Adrenal gland (tissue), 12 donors: ENCODE data around the gene CEP128. TPM values are rescaled to one million over a fixed set of nuclear protein-coding genes. Genes with fewer than 3 reads are reported as not detected.

Source experiments
- DNase-seq, 7 donors: peaks; one replicate each; pipeline ENCODE4 v3.0.0-alpha.2; 2019 to 2020
- H3K27ac ChIP-seq, 5 donors: fragments of 200-600 bp; sonication (generic) in 4 of 5; 1 replicate in 3 of 5; 2 replicates in 2 of 5; pipeline versions ENCODE4 v1.5.1 to v1.8.0; 2016 to 2020; ENCODE audit warnings: mild to moderate bottlenecking in 1 of 5
- H3K27me3 ChIP-seq: fragments of 200-600 bp; 2 replicates; pipeline ENCODE4 v1.8.0; 2021
- H3K36me3 ChIP-seq, 2 donors: fragments of 200-600 bp; replicated peaks in 1 of 2; 1 replicate in 1 of 2; 2 replicates in 1 of 2; pipeline versions ENCODE4 v1.5.1 to v1.8.0; 2018 to 2022
- H3K4me1 ChIP-seq, 2 donors: fragments of 200-600 bp; replicated peaks in 1 of 2; 1 replicate in 1 of 2; 2 replicates in 1 of 2; pipeline versions ENCODE4 v1.5.1 to v1.8.0; 2018 to 2021
- H3K4me3 ChIP-seq, 4 donors: fragments of 200-600 bp; sonication (generic) in 3 of 4; one replicate each; pipeline ENCODE4 v1.5.1; 2016 to 2018
- H3K9me3 ChIP-seq, 3 donors: fragments of 200-600 bp; sonication (generic) in 1 of 3; replicated peaks in 1 of 3; 1 replicate in 2 of 3; 2 replicates in 1 of 3; pipeline versions ENCODE4 v1.5.1 to v1.8.0; 2016 to 2021
- POLR2A ChIP-seq, 2 donors: fragments of 450-650 bp; IDR thresholded peaks; one replicate each; pipeline ENCODE4 v1.6.1; 2017; ENCODE audit warnings: antibody characterized with exemption in 2 of 2, mild to moderate bottlenecking in 2 of 2, moderate library complexity in 1 of 2
- WGBS, 4 donors: extraction: QIAGEN DNeasy Blood & Tissue Kit in 2 of 4; methylation state at CpG; one replicate each; pipeline versions ENCODE4 v1.1.5 to v1.1.7; 2013 to 2017; 5-methylcytosine and 5-hydroxymethylcytosine counted together
- intact Hi-C, 2 donors: fragments of 100-400 bp; cut with DNase I; formaldehyde crosslinking; loops; one replicate each; pipeline versions ENCODE4 v1.14.1 to v1.15.0; 2022 to 2023
- polyA plus RNA-seq, 3 donors: library from polyadenylated mRNA; stranded (reverse); fragments of 200-250 nt in 2 of 3; fragments of 350-450 nt in 1 of 3; fragmentation: Illumina TruSeq in 1 of 3; extraction: RNeasy Lipid Tissue Mini Kit (QIAGEN cat#74804) in 1 of 3; gene quantifications; one replicate each; pipeline ENCODE4 v1.2.3, GENCODE V29; 2013 to 2014
- total RNA-seq, 9 donors: library from RNA; depleted of rRNA in 4 of 9; stranded (reverse); fragments of >200 nt in 4 of 9; fragments of 120-200 nt in 1 of 9; fragmentation: NEBNext Ultra II Directional in 1 of 9; extraction: Animal tissue kit (Norgen Biotek cat#: 25700) in 1 of 9; gene quantifications; one replicate each; pipeline versions ENCODE4 v1.1.0 to v1.2.4, GENCODE V29; 2013 to 2023
- TF ChIP-seq, protein P1 (sequence below), 6 experiments: fragments of 450-650 bp in 4 of 6; fragments of 200-600 bp in 2 of 6; sonication (generic) in 1 of 6; IDR thresholded peaks; 1 replicate in 5 of 6; 2 replicates in 1 of 6; pipeline versions ENCODE4 v1.5.1 to v1.8.0; 2016 to 2021; ENCODE audit warnings: antibody characterized with exemption in 6 of 6, mild to moderate bottlenecking in 2 of 6, moderate library complexity in 1 of 6
- donor health status: healthy with polysubstance abuse.
- donor health status: Bipolar disorder and iron deficiency.
- donor health status: DM: yes; HTN: yes; CAD: no.
- donor health status: DM: no; HTN: no; CAD: no.
- donor health status: DM: no; HTN: no; CAD: no.
- donor health status: DM: yes; HTN: yes; CAD: no.

Gene CEP128
- total and polyA plus RNA-seq, 12 donors, result 1.1 to 5.2 (median 3.1) TPM

DNA sequence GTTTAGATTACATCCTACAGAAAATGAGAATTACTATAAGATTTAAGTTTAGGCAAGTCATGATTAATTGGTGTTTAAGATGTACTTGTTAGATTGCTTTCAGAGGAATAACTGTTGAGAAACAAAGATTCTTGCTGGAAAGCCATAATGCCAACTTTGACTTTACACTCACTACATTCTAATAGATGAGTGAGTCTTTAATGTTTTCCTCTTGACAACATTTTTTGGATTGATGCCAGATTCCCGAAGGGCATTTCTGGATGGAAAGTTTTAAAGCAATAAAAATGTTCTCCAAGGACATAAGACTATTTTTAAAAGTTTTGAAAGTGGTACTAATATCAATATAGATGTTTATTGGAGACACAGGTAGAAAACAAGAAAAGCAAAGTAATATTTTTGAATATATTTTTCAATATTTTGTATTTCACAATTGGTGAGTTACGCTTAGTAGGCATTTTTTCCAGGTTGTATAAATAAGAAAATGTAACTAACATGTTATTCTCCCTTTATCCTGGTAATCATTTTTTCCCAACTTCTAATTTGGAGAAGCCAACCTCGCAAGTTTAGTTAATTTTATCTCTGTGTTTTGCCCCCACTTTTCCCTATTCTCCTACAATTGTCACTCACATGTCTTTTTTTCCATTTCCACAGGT lies 307.3 kb downstream of the CEP128 start:
- H3K4me3 ChIP-seq, result no peak overlapping the region
- H3K27me3 ChIP-seq, result no peaks in the 10 kb centered on the region
- no peak overlapping the region for H3K27ac ChIP-seq
- 66 to 73% (median 70%) methylated on average over 3 of the region's 3 CpGs for WGBS, 4 donors
- H3K4me1 ChIP-seq, result no peaks in the 10 kb centered on the region
- intact Hi-C loops, result no loop called here
- no peaks in the 10 kb centered on the region for H3K9me3 ChIP-seq
- no peak for TF ChIP-seq POLR2A (IDR thresholded peaks at IDR 0.05)
- TF ChIP-seq, protein P1, sequence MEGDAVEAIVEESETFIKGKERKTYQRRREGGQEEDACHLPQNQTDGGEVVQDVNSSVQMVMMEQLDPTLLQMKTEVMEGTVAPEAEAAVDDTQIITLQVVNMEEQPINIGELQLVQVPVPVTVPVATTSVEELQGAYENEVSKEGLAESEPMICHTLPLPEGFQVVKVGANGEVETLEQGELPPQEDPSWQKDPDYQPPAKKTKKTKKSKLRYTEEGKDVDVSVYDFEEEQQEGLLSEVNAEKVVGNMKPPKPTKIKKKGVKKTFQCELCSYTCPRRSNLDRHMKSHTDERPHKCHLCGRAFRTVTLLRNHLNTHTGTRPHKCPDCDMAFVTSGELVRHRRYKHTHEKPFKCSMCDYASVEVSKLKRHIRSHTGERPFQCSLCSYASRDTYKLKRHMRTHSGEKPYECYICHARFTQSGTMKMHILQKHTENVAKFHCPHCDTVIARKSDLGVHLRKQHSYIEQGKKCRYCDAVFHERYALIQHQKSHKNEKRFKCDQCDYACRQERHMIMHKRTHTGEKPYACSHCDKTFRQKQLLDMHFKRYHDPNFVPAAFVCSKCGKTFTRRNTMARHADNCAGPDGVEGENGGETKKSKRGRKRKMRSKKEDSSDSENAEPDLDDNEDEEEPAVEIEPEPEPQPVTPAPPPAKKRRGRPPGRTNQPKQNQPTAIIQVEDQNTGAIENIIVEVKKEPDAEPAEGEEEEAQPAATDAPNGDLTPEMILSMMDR (IDR thresholded peaks at IDR 0.05), result no peak
- DNase-seq, result no peak
- H3K36me3 ChIP-seq, result no peaks in the 10 kb centered on the region

DNA sequence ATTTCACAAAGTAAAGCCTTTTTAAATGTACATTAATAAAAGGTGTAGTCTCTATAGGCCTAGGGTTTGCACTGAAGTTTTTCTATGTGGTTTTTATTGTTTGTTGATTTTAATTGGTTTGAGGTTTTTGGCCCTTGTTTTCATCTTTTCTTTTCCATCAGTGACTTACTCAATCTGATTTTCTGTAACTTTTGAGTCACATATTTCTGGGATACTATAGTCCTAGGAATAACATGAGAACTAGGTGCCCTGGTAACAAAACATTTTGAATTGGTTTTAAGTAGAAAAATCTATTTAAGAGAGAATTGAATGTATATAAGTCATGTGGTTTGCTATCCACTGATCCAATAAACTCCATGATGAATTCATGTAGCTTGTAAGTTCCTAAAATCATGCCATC lies 311.9 kb downstream of the CEP128 start:
- Histone ChIP-seq H3K27ac (no peak overlapping the region), H3K36me3 (no peaks in the 10 kb centered on the region), H3K27me3 (no peaks in the 10 kb centered on the region), H3K9me3 (no peaks in the 10 kb centered on the region), H3K4me3 (no peak overlapping the region), H3K4me1 (no peaks in the 10 kb centered on the region)
- no peak for DNase-seq
- no peak for TF ChIP-seq POLR2A (IDR thresholded peaks at IDR 0.05)
- TF ChIP-seq, protein P1 (IDR thresholded peaks at IDR 0.05), result no peak
- intact Hi-C loops, result no loop called here

DNA sequence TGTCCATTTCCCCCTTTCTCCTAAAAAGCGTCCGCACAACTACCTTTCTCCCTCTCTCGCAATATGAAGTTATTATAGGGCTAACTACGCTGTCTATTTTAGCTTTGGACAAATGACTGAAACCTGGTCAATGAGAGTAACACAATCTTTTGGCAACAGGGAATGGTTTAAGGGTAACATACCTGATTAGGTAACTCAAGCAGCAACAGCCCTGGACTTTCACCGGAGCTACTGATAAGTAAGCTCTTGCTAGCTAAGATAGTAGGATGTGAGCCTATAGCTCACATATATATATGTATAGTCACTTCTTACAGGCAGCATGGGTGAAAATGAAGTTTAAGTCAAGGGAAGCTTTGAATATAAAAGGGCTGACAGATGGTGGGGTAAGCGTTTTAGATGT lies 313.0 kb downstream of the CEP128 start:
- TF ChIP-seq, protein P1 (IDR thresholded peaks at IDR 0.05), result no peak
- no peak for TF ChIP-seq POLR2A (IDR thresholded peaks at IDR 0.05)
- Histone ChIP-seq H3K9me3 (no peaks in the 10 kb centered on the region), H3K4me1 (no peaks in the 10 kb centered on the region), H3K27me3 (no peaks in the 10 kb centered on the region), H3K4me3 (no peak overlapping the region), H3K36me3 (no peaks in the 10 kb centered on the region), H3K27ac (no peak overlapping the region)
- intact Hi-C loops, result no loop called here
- WGBS, 4 donors, result 94 to 97% (median 96%) methylated on average over 6 of the region's 6 CpGs
- DNase-seq, result no peak

DNA sequence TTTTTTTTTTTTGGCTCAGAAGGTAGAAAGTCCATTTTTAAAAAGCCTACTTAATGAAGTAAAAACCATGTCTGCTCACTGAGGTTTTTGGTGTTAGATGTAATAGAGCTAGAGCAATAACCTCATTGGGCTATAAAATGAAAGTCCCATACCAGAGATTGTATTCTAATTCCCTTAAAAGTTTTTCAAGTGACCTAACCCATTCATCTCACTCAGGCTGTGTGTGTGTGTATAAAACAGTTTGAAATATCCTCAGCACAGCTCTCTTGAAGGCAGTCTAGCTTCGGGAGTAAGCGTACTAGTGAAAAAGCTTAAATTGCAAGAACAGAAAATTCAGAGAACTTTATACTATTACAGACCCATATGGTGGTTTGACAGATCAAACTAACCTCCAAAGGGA lies 313.8 kb downstream of the CEP128 start:
- intact Hi-C loops, result no loop called here
- Histone ChIP-seq H3K4me1 (no peaks in the 10 kb centered on the region), H3K27ac (no peak overlapping the region), H3K9me3 (no peaks in the 10 kb centered on the region), H3K36me3 (no peaks in the 10 kb centered on the region), H3K4me3 (no peak overlapping the region), H3K27me3 (no peaks in the 10 kb centered on the region)
- 92 to 98% (median 93%) methylated on average over 2 of the region's 2 CpGs for WGBS, 4 donors
- DNase-seq, result no peak
- TF ChIP-seq, protein P1 (IDR thresholded peaks at IDR 0.05), result no peak
- TF ChIP-seq POLR2A (IDR thresholded peaks at IDR 0.05), result no peak
